ENCODE data around the gene HMG20A.

Gene HMG20A

GRCh38 chr15:77387365-77388105 lies 33.2 kb upstream of the HMG20A start:
- no peak overlapping the region for H3K9ac ChIP-seq (ENCODE audit: low read depth in 1 of 2, low read length in 2 of 2)
- H3K27me3 ChIP-seq (ENCODE audit: control insufficient read depth in 2 of 2, insufficient read depth in 2 of 2, low read length in 2 of 2), result no peaks in the 10 kb centered on the region
- H3K4me1 ChIP-seq (ENCODE audit: control insufficient read depth in 2 of 2, insufficient read depth in 2 of 2, low read length in 2 of 2), result peaks cover 2 to 3% of the 10 kb centered on the region in 2 donors
- no peak overlapping the region for H3K27ac ChIP-seq (ENCODE audit: low read depth in 2 of 2, low read length in 2 of 2)
- H3K4me3 ChIP-seq (ENCODE audit: low read length in 2 of 2), result no peak overlapping the region
- H3K36me3 ChIP-seq (ENCODE audit: control insufficient read depth in 2 of 2, insufficient read depth in 2 of 2, low read length in 2 of 2), result no peaks in the 10 kb centered on the region
- no peaks in the 10 kb centered on the region for H3K9me3 ChIP-seq (ENCODE audit: control insufficient read depth in 2 of 2, low read length in 2 of 2)

GRCh38 chr15:77391372-77391951 lies 29.2 kb upstream of the HMG20A start:
- H3K36me3 ChIP-seq (ENCODE audit: control insufficient read depth in 2 of 2, insufficient read depth in 2 of 2, low read length in 2 of 2), result no peaks in the 10 kb centered on the region
- no peak overlapping the region for H3K4me3 ChIP-seq (ENCODE audit: low read length in 2 of 2)
- H3K27ac ChIP-seq (ENCODE audit: low read depth in 2 of 2, low read length in 2 of 2), result no peak overlapping the region
- no peaks in the 10 kb centered on the region for H3K4me1 ChIP-seq (ENCODE audit: control insufficient read depth in 2 of 2, insufficient read depth in 2 of 2, low read length in 2 of 2)
- no peaks in the 10 kb centered on the region for H3K27me3 ChIP-seq (ENCODE audit: control insufficient read depth in 2 of 2, insufficient read depth in 2 of 2, low read length in 2 of 2)
- H3K9ac ChIP-seq (ENCODE audit: low read depth in 1 of 2, low read length in 2 of 2), result no peak overlapping the region
- peaks cover 0 to 6% of the 10 kb centered on the region in 2 donors for H3K9me3 ChIP-seq (ENCODE audit: control insufficient read depth in 2 of 2, low read length in 2 of 2)

DNA sequence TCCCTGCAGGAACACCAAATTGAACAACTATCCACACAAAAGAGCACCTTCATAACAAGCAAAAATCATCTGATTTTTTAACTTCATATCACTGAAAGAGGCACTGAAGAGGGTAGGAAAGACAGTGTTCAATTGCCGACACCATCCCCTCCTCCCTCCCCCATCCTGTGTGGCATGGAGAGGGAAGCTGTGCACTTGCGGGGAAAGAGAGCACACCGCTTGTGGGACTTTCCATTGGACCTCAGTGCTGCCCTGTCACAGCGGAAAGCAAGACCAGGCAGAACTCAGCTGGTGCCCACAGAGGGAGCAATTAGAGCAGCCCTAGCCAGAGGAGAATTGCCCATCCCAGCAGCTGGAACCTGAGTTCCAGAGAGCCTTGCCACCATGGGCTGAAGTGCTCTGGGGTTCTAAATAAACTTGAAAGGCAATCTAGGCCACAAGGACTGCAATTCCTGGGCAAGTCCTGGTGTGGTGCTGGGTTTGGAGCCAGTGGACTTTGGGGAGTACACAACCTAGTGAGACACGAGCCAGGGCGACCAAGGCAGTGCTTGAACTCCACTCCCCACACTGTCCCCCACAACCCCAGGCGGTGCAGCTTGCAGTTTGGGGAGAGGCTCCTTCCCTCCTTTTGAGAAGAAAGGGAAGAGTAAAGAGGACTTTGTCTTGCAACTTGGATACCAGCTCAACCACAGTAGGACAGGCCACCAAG lies 27.8 kb upstream of the HMG20A start:
- H3K36me3 ChIP-seq (ENCODE audit: control insufficient read depth in 2 of 2, insufficient read depth in 2 of 2, low read length in 2 of 2), result no peaks in the 10 kb centered on the region
- H3K9me3 ChIP-seq (ENCODE audit: control insufficient read depth in 2 of 2, low read length in 2 of 2), result peaks cover 0 to 6% of the 10 kb centered on the region in 2 donors
- no peak overlapping the region for H3K9ac ChIP-seq (ENCODE audit: low read depth in 1 of 2, low read length in 2 of 2)
- H3K27me3 ChIP-seq (ENCODE audit: control insufficient read depth in 2 of 2, insufficient read depth in 2 of 2, low read length in 2 of 2), result no peaks in the 10 kb centered on the region
- H3K4me1 ChIP-seq (ENCODE audit: control insufficient read depth in 2 of 2, insufficient read depth in 2 of 2, low read length in 2 of 2), result no peaks in the 10 kb centered on the region
- no peak overlapping the region for H3K27ac ChIP-seq (ENCODE audit: low read depth in 2 of 2, low read length in 2 of 2)
- no peak overlapping the region for H3K4me3 ChIP-seq (ENCODE audit: low read length in 2 of 2)

DNA sequence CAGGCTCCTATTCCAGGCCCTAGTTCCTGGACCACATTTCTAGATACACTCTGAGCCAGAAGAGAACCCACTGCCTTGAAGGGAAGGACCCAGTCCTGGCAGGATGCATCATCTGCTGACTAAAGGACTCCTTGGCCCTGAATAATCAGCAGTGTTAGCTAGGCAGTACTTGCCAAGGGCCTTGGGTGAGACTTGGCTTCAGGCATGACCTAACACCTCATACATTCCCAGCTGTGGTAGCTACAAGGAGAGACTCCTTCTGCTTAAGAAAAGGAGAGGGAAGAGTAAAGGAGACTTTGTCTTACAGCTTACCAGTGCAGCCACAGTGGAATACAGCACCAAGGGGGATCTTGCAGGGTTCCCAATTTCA lies 27.2 kb upstream of the HMG20A start:
- H3K9me3 ChIP-seq (ENCODE audit: control insufficient read depth in 2 of 2, low read length in 2 of 2), result peaks cover 0 to 9% of the 10 kb centered on the region in 2 donors
- no peaks in the 10 kb centered on the region for H3K36me3 ChIP-seq (ENCODE audit: control insufficient read depth in 2 of 2, insufficient read depth in 2 of 2, low read length in 2 of 2)
- H3K27me3 ChIP-seq (ENCODE audit: control insufficient read depth in 2 of 2, insufficient read depth in 2 of 2, low read length in 2 of 2), result no peaks in the 10 kb centered on the region
- no peak overlapping the region for H3K9ac ChIP-seq (ENCODE audit: low read depth in 1 of 2, low read length in 2 of 2)
- no peak overlapping the region for H3K4me3 ChIP-seq (ENCODE audit: low read length in 2 of 2)
- H3K4me1 ChIP-seq (ENCODE audit: control insufficient read depth in 2 of 2, insufficient read depth in 2 of 2, low read length in 2 of 2), result no peaks in the 10 kb centered on the region
- H3K27ac ChIP-seq (ENCODE audit: low read depth in 2 of 2, low read length in 2 of 2), result no peak overlapping the region

DNA sequence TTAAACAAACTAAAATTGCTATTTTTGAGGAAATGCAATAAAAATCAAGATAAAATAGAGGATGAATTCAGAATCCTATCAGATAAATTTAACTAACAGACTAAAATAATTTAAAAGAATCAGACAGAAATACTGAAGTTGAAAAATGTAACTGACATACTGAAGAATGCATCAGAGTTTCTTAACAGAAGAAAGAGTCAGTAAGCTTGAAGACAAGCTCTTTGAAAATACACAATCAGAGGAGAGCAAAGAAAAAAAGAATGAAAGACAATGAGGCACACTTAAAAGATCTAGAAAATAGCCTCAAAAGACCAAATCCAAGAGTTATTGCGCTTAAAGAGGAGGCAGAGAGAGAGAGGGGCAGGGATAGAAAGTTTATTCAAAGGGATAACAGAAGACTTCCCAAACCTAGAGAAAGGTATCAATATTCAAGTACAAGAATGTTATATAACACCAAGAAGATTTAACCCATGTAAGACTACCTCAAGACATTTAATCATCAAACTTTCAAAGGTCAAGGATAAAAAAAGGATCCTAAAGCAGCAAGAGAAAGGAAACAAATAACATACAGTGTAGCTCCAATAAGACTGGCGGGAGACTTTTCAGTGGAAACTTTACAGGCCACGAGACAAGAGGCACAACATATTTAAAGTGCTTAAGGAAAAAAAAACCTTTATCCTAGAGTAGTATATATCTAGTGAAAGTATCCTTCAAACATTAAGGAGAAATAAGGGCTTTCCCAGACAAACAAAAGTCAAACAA lies 25.5 kb upstream of the HMG20A start:
- Histone ChIP-seq H3K9ac (ENCODE audit: low read depth in 1 of 2, low read length in 2 of 2) (no peak overlapping the region), H3K36me3 (ENCODE audit: control insufficient read depth in 2 of 2, insufficient read depth in 2 of 2, low read length in 2 of 2) (no peaks in the 10 kb centered on the region), H3K27ac (ENCODE audit: low read depth in 2 of 2, low read length in 2 of 2) (no peak overlapping the region), H3K4me3 (ENCODE audit: low read length in 2 of 2) (no peak overlapping the region), H3K9me3 (ENCODE audit: control insufficient read depth in 2 of 2, low read length in 2 of 2) (peaks cover 0 to 12% of the 10 kb centered on the region in 2 donors), H3K27me3 (ENCODE audit: control insufficient read depth in 2 of 2, insufficient read depth in 2 of 2, low read length in 2 of 2) (no peaks in the 10 kb centered on the region), H3K4me1 (ENCODE audit: control insufficient read depth in 2 of 2, insufficient read depth in 2 of 2, low read length in 2 of 2) (no peaks in the 10 kb centered on the region)

GRCh38 chr15:77396692-77397091 lies 24.0 kb upstream of the HMG20A start:
- Histone ChIP-seq H3K4me1 (ENCODE audit: control insufficient read depth in 2 of 2, insufficient read depth in 2 of 2, low read length in 2 of 2) (no peaks in the 10 kb centered on the region), H3K27ac (ENCODE audit: low read depth in 2 of 2, low read length in 2 of 2) (no peak overlapping the region), H3K27me3 (ENCODE audit: control insufficient read depth in 2 of 2, insufficient read depth in 2 of 2, low read length in 2 of 2) (no peaks in the 10 kb centered on the region), H3K36me3 (ENCODE audit: control insufficient read depth in 2 of 2, insufficient read depth in 2 of 2, low read length in 2 of 2) (no peaks in the 10 kb centered on the region), H3K9ac (ENCODE audit: low read depth in 1 of 2, low read length in 2 of 2) (no peak overlapping the region), H3K4me3 (ENCODE audit: low read length in 2 of 2) (no peak overlapping the region), H3K9me3 (ENCODE audit: control insufficient read depth in 2 of 2, low read length in 2 of 2) (peaks cover 0 to 12% of the 10 kb centered on the region in 2 donors)

- peaks cover 0 to 12% of the 10 kb centered on the region in 2 donors for H3K9me3 ChIP-seq (ENCODE audit: control insufficient read depth in 2 of 2, low read length in 2 of 2)
- no peaks in the 10 kb centered on the region for H3K36me3 ChIP-seq (ENCODE audit: control insufficient read depth in 2 of 2, insufficient read depth in 2 of 2, low read length in 2 of 2)
- H3K4me3 ChIP-seq (ENCODE audit: low read length in 2 of 2), result no peak overlapping the region
- H3K27me3 ChIP-seq (ENCODE audit: control insufficient read depth in 2 of 2, insufficient read depth in 2 of 2, low read length in 2 of 2), result no peaks in the 10 kb centered on the region
- H3K9ac ChIP-seq (ENCODE audit: low read depth in 1 of 2, low read length in 2 of 2), result no peak overlapping the region
- H3K4me1 ChIP-seq (ENCODE audit: control insufficient read depth in 2 of 2, insufficient read depth in 2 of 2, low read length in 2 of 2), result no peaks in the 10 kb centered on the region
- no peak overlapping the region for H3K27ac ChIP-seq (ENCODE audit: low read depth in 2 of 2, low read length in 2 of 2)
Measured at GRCh38 chr15:77398927-77399326, 21.8 kb upstream of the HMG20A start.

DNA sequence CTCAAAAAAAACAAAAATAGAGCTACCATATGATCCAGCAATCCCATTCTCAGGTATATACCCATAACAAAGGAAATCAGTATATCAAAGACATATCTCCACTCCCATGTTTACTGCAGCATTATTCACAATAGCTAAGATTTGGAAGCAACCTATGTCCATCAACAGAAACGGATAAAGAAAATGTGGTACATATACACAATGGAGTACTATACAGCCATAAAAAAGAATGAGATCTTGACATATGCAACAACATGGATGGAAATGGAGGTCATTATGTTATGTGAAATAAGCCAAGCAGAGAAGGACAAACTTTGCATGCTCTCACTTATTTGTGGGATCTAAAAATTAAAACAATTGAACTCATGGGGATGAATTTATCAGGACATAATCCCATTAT lies 20.4 kb upstream of the HMG20A start:
- Histone ChIP-seq H3K27ac (ENCODE audit: low read depth in 2 of 2, low read length in 2 of 2) (no peak overlapping the region), H3K36me3 (ENCODE audit: control insufficient read depth in 2 of 2, insufficient read depth in 2 of 2, low read length in 2 of 2) (no peaks in the 10 kb centered on the region), H3K9ac (ENCODE audit: low read depth in 1 of 2, low read length in 2 of 2) (no peak overlapping the region), H3K4me1 (ENCODE audit: control insufficient read depth in 2 of 2, insufficient read depth in 2 of 2, low read length in 2 of 2) (no peaks in the 10 kb centered on the region), H3K4me3 (ENCODE audit: low read length in 2 of 2) (no peak overlapping the region), H3K9me3 (ENCODE audit: control insufficient read depth in 2 of 2, low read length in 2 of 2) (peaks cover 0 to 10% of the 10 kb centered on the region in 2 donors), H3K27me3 (ENCODE audit: control insufficient read depth in 2 of 2, insufficient read depth in 2 of 2, low read length in 2 of 2) (no peaks in the 10 kb centered on the region)

GRCh38 chr15:77402740-77403379 lies 17.8 kb upstream of the HMG20A start:
- Histone ChIP-seq H3K4me3 (ENCODE audit: low read length in 2 of 2) (no peak overlapping the region), H3K27me3 (ENCODE audit: control insufficient read depth in 2 of 2, insufficient read depth in 2 of 2, low read length in 2 of 2) (no peaks in the 10 kb centered on the region), H3K9ac (ENCODE audit: low read depth in 1 of 2, low read length in 2 of 2) (no peak overlapping the region), H3K27ac (ENCODE audit: low read depth in 2 of 2, low read length in 2 of 2) (no peak overlapping the region), H3K36me3 (ENCODE audit: control insufficient read depth in 2 of 2, insufficient read depth in 2 of 2, low read length in 2 of 2) (no peaks in the 10 kb centered on the region), H3K4me1 (ENCODE audit: control insufficient read depth in 2 of 2, insufficient read depth in 2 of 2, low read length in 2 of 2) (no peaks in the 10 kb centered on the region), H3K9me3 (ENCODE audit: control insufficient read depth in 2 of 2, low read length in 2 of 2) (peaks cover 0 to 7% of the 10 kb centered on the region in 2 donors)

Measured in mucosa of rectum (tissue), 2 donors.